Osteoblast (primary cell): ENCODE results near the gene RNASEL. TPM values are rescaled to one million over a fixed set of nuclear protein-coding genes. Genes with fewer than 3 reads are reported as not detected.

Experiments used
- DNase-seq: peaks from one replicate; pipeline ENCODE4 v3.0.0; 2011; ENCODE audit warnings: low spot score, mixed read lengths; ENCODE audit not compliant: insufficient read length; ENCODE audit errors: missing footprints
- H2AFZ ChIP-seq: 2 replicates; pipeline ENCODE4 v1.6.0; 2011; ENCODE audit warnings: mild to moderate bottlenecking, low read length
- H3K27ac ChIP-seq: 2 replicates; pipeline ENCODE4 v1.5.1; 2011; ENCODE audit warnings: mild to moderate bottlenecking, low read depth, low read length, moderate library complexity
- H3K27me3 ChIP-seq: 2 replicates; pipeline ENCODE4 v1.6.0; 2012; ENCODE audit warnings: mild to moderate bottlenecking, control low read depth, inconsistent platforms, low read length, moderate library complexity; ENCODE audit not compliant: insufficient read depth
- H3K36me3 ChIP-seq: 2 replicates; pipeline ENCODE4 v1.5.1; 2011; ENCODE audit warnings: mild to moderate bottlenecking, low read length, control low read depth, moderate library complexity; ENCODE audit not compliant: insufficient read depth
- H3K4me1 ChIP-seq: 2 replicates; pipeline ENCODE4 v1.5.1; 2011; ENCODE audit warnings: mild to moderate bottlenecking, low read length, control low read depth, moderate library complexity; ENCODE audit not compliant: insufficient read depth
- H3K4me2 ChIP-seq: 2 replicates; pipeline ENCODE4 v1.6.0; 2011; ENCODE audit warnings: mild to moderate bottlenecking, low read length; ENCODE audit not compliant: insufficient read depth
- H3K4me3 ChIP-seq: fragments of 200-600 bp; sonication (generic); 3 replicates; pipeline ENCODE4 v1.5.1; 2012; ENCODE audit warnings: mild to moderate bottlenecking, low read length, inconsistent platforms; ENCODE audit not compliant: insufficient read depth
- H3K79me2 ChIP-seq: 2 replicates; pipeline ENCODE4 v1.6.0; 2012; ENCODE audit warnings: mild to moderate bottlenecking, low read length, control low read depth, inconsistent platforms; ENCODE audit not compliant: insufficient read depth
- H3K9me3 ChIP-seq: 2 replicates; pipeline ENCODE4 v1.5.1; 2011; ENCODE audit warnings: low read depth, low read length, control low read depth
- H4K20me1 ChIP-seq: 2 replicates; pipeline ENCODE4 v1.6.0; 2012; ENCODE audit warnings: mild to moderate bottlenecking, low read length, control low read depth; ENCODE audit not compliant: insufficient read depth
- CTCF ChIP-seq: IDR thresholded peaks from 2 replicates; pipeline ENCODE4 v1.5.1; 2011; ENCODE audit warnings: mild to moderate bottlenecking, low read depth, low read length, moderate library complexity; ENCODE audit errors: extremely low read depth
- total RNA-seq: library from RNA; depleted of rRNA; stranded (reverse); fragments of >200 nt; gene quantifications from 2 replicates; pipeline ENCODE4 v1.2.3, GENCODE V29; 2012

Gene RNASEL
- total RNA-seq, 1 donor, result 7.2 TPM

GRCh38 chr1:182631954-182632353 lies 42.9 kb upstream of the RNASEL start:
- Histone ChIP-seq H3K79me2 (no peaks in the 10 kb centered on the region), H2AFZ (no peak overlapping the region), H4K20me1 (no peaks in the 10 kb centered on the region), H3K9me3 (no peaks in the 10 kb centered on the region), H3K4me3 (no peak overlapping the region), H3K4me2 (no peak overlapping the region), H3K27ac (no peak overlapping the region), H3K36me3 (no peaks in the 10 kb centered on the region), H3K4me1 (no peaks in the 10 kb centered on the region), H3K27me3 (no peaks in the 10 kb centered on the region)
- no peak for TF ChIP-seq CTCF
- no peak for DNase-seq

- Histone ChIP-seq H3K27ac (no peak overlapping the region), H3K36me3 (no peaks in the 10 kb centered on the region), H3K4me1 (no peaks in the 10 kb centered on the region), H3K79me2 (no peaks in the 10 kb centered on the region), H3K4me3 (no peak overlapping the region), H3K9me3 (no peaks in the 10 kb centered on the region), H4K20me1 (no peaks in the 10 kb centered on the region), H3K27me3 (no peaks in the 10 kb centered on the region), H2AFZ (no peak overlapping the region), H3K4me2 (no peak overlapping the region)
- no peak for DNase-seq
- TF ChIP-seq CTCF, result no peak
Observed at GRCh38 chr1:182631053-182631677, 42.1 kb upstream of the RNASEL start.

- Histone ChIP-seq H3K4me1 (no peaks in the 10 kb centered on the region), H3K4me2 (no peak overlapping the region), H3K79me2 (no peaks in the 10 kb centered on the region), H3K4me3 (no peak overlapping the region), H3K9me3 (no peaks in the 10 kb centered on the region), H3K27ac (no peak overlapping the region), H2AFZ (no peak overlapping the region), H4K20me1 (no peaks in the 10 kb centered on the region), H3K27me3 (no peaks in the 10 kb centered on the region), H3K36me3 (no peaks in the 10 kb centered on the region)
- no peak for DNase-seq
- no peak for TF ChIP-seq CTCF
Observed at GRCh38 chr1:182630586-182630985, 41.5 kb upstream of the RNASEL start.

- DNase-seq, result no peak
- no peak for TF ChIP-seq CTCF
- H3K36me3 ChIP-seq, result no peaks in the 10 kb centered on the region
- H3K27ac ChIP-seq, result no peak overlapping the region
- no peaks in the 10 kb centered on the region for H4K20me1 ChIP-seq
- no peaks in the 10 kb centered on the region for H3K9me3 ChIP-seq
- no peaks in the 10 kb centered on the region for H3K27me3 ChIP-seq
- H3K4me3 ChIP-seq, result no peak overlapping the region
- H3K4me1 ChIP-seq, result no peaks in the 10 kb centered on the region
- no peaks in the 10 kb centered on the region for H3K79me2 ChIP-seq
- H3K4me2 ChIP-seq, result no peak overlapping the region
- H2AFZ ChIP-seq, result no peak overlapping the region
Observed at GRCh38 chr1:182629499-182630096, 40.5 kb upstream of the RNASEL start.
